BLaER1 (cell line): ENCODE results near the gene ZG16.
"Not testable (repeated sequence)": the region's sequence is repeated elsewhere in the genome, so short reads cannot be mapped to it uniquely, and the experiment has no call there.

Experiments used
- H3K27ac ChIP-seq: shearing (Covaris generic); formaldehyde crosslinking; 2 replicates; pipeline ENCODE4 v1.8.1; 2022
- H3K27me3 ChIP-seq: shearing (Covaris generic); formaldehyde crosslinking; 2 replicates; pipeline ENCODE4 v1.8.1; 2022
- H3K36me3 ChIP-seq: shearing (Covaris generic); formaldehyde crosslinking; 2 replicates; pipeline ENCODE4 v1.8.1; 2022
- H3K4me1 ChIP-seq: shearing (Covaris generic); formaldehyde crosslinking; 2 replicates; pipeline ENCODE4 v1.8.1; 2022
- H3K4me2 ChIP-seq: shearing (Covaris generic); formaldehyde crosslinking; 2 replicates; pipeline ENCODE4 v1.8.1; 2022
- H3K4me3 ChIP-seq: shearing (Covaris generic); formaldehyde crosslinking; 2 replicates; pipeline ENCODE4 v1.8.1; 2022
- H3K9ac ChIP-seq: shearing (Covaris generic); formaldehyde crosslinking; 2 replicates; pipeline ENCODE4 v1.8.1; 2022
- H3K9me3 ChIP-seq: shearing (Covaris generic); formaldehyde crosslinking; 2 replicates; pipeline ENCODE4 v1.8.1; 2022
- H4K20me1 ChIP-seq: shearing (Covaris generic); formaldehyde crosslinking; 2 replicates; pipeline ENCODE4 v1.8.1; 2022
- Cebpa-rat ChIP-seq: shearing (Covaris generic); IDR thresholded peaks from 2 replicates; pipeline ENCODE4 v1.8.1; 2022

Gene ZG16

DNA sequence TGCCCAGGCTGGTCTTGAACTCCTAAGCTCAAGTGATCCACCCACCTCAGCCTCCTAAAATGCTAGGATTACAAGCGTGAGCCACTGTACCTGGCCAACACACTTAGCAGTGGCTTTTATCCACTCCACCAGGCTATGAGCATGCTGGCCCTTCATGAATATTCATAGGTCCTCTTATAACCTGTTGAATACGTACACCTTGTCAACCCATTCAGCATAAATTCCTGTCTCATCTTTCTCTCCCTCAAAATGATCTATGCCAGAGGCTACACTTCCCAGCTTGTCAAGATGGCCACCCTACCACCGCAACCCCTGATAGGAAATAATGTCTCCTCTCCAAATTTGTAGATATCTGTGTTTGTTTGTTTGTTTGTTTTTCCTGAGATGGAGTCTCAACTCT is 11.0 kb upstream of the ZG16 start:
- no peak for TF ChIP-seq Cebpa-rat
- Histone ChIP-seq H3K4me3 (no peak overlapping the region), H3K9me3 (no peaks in the 10 kb centered on the region), H3K4me1 (peaks cover 11% of the 10 kb centered on the region), H3K27ac (no peak overlapping the region), H3K9ac (no peak overlapping the region), H4K20me1 (no peaks in the 10 kb centered on the region), H3K4me2 (no peak overlapping the region), H3K27me3 (no peaks in the 10 kb centered on the region), H3K36me3 (no peaks in the 10 kb centered on the region)

DNA sequence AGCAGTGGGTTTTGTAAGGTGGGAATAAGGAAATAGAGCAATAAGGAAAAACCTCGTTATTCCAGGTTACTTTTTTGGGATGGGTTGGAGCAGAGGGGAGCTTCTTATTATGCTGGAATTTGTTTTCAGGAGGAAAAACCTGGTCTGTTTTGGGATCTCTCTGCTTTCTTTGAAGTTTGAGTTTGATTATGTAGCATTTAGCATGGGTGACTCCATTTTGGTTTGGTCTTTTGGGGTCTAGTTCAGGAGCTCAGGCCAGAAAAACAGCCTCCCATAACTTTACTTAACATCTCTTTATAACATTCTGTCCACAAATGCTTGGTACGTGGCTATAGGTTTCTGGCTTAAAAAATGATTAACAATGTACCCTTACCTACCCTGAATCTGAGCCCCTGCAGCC is 8.5 kb upstream of the ZG16 start:
- Histone ChIP-seq H3K36me3 (no peaks in the 10 kb centered on the region), H3K4me3 (no peak overlapping the region), H3K4me1 (no peaks in the 10 kb centered on the region), H3K27ac (no peak overlapping the region), H3K9ac (no peak overlapping the region), H3K9me3 (no peaks in the 10 kb centered on the region), H4K20me1 (no peaks in the 10 kb centered on the region), H3K27me3 (no peaks in the 10 kb centered on the region), H3K4me2 (no peak overlapping the region)
- TF ChIP-seq Cebpa-rat = no peak

GRCh38 chr16:29770250-29770929 is 7.7 kb upstream of the ZG16 start:
- H3K4me1 ChIP-seq = no peaks in the 10 kb centered on the region
- no peaks in the 10 kb centered on the region for H4K20me1 ChIP-seq
- H3K9me3 ChIP-seq = no peaks in the 10 kb centered on the region
- H3K36me3 ChIP-seq = no peaks in the 10 kb centered on the region
- no peak overlapping the region for H3K27ac ChIP-seq
- no peak for TF ChIP-seq Cebpa-rat
- no peaks in the 10 kb centered on the region for H3K27me3 ChIP-seq
- no peak overlapping the region for H3K9ac ChIP-seq
- H3K4me3 ChIP-seq = no peak overlapping the region
- H3K4me2 ChIP-seq = no peak overlapping the region

GRCh38 chr16:29772330-29772729 is 5.7 kb upstream of the ZG16 start:
- not testable (repeated sequence) for H3K9ac ChIP-seq, H3K27ac ChIP-seq, H3K4me3 ChIP-seq, H3K4me2 ChIP-seq, H3K4me1 ChIP-seq, H3K27me3 ChIP-seq, H3K9me3 ChIP-seq, H3K36me3 ChIP-seq, H4K20me1 ChIP-seq

DNA sequence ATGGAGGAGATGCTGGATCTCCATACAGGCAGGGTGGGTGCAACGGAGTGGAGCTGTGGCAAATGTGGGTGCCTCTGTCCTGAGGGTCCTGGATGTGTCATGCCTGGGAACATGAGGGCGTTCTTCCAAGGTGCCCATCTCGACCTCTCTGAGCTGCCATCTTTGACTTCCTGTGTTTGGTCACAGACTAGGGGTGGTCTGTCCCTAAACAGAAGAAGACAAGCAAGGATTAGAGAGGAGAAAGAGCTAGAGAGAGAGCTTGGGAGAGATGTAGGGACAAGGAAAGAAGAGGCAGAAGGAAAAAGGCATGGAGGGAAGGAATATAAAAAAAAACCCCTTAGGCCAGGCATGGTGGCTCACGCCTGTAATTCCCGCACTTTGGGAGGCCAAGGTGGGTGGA is 3.3 kb upstream of the ZG16 start:
- TF ChIP-seq Cebpa-rat = no peak
- no peaks in the 10 kb centered on the region for H3K36me3 ChIP-seq
- H3K9me3 ChIP-seq = no peaks in the 10 kb centered on the region
- H3K9ac ChIP-seq = no peak overlapping the region
- H3K27me3 ChIP-seq = no peaks in the 10 kb centered on the region
- no peaks in the 10 kb centered on the region for H4K20me1 ChIP-seq
- H3K27ac ChIP-seq = no peak overlapping the region
- H3K4me2 ChIP-seq = no peak overlapping the region
- no peak overlapping the region for H3K4me3 ChIP-seq
- H3K4me1 ChIP-seq = no peaks in the 10 kb centered on the region

DNA sequence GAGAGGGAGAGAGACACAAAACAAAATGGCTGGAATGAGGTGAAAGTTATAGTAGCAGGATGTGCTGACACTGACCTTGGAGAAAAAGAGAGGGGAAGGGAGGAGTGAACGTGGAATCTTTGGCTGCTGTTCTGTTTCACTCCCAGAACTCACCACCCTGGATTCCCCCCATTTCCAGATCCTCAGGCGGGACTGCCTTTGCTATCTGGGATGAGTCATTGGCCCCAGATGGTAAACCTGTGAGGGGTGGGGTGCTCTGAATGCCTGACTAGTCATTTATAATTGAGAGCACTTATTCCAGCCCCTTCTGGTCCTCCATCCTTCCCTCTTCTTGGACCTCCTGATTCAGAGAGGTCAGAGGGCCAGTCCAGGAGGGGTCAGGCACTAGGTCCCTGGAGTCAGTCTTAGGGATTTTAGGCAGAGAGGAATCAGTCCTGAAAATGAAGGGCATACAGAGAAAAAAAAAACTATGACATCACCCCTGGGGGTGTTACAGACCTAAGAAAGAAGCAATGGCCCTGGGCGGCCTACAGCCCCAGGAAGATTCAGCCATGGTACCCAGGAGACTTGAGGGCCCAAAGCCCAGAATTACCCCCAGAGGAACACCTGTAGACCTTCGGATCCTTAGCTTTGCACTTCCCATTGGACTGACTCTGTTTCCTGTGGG is 2.2 kb upstream of the ZG16 start:
- H3K4me3 ChIP-seq = no peak overlapping the region
- H3K36me3 ChIP-seq = no peaks in the 10 kb centered on the region
- TF ChIP-seq Cebpa-rat = no peak
- H4K20me1 ChIP-seq = no peaks in the 10 kb centered on the region
- H3K4me1 ChIP-seq = no peaks in the 10 kb centered on the region
- no peak overlapping the region for H3K9ac ChIP-seq
- H3K27ac ChIP-seq = no peak overlapping the region
- no peaks in the 10 kb centered on the region for H3K27me3 ChIP-seq
- no peak overlapping the region for H3K4me2 ChIP-seq
- no peaks in the 10 kb centered on the region for H3K9me3 ChIP-seq

DNA sequence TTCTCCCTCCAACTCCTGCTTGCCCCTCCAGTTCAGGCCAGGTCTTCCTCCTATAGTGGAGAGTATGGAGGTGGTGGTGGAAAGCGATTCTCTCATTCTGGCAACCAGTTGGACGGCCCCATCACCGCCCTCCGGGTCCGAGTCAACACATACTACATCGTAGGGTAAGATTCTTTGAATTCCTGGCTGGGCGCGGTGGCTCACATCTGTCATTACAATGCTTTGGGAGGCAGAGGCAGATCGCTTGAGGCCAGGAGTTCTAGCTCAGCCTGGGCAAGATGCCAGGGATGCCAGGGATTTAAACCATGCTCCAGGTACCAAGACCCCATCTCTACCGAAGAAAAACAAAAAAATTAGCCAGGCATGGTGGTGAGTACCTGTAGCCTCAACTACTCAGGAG is 1.4 kb downstream of the ZG16 start:
- no peaks in the 10 kb centered on the region for H4K20me1 ChIP-seq
- no peak for TF ChIP-seq Cebpa-rat
- H3K4me2 ChIP-seq = no peak overlapping the region
- H3K9ac ChIP-seq = no peak overlapping the region
- H3K36me3 ChIP-seq = no peaks in the 10 kb centered on the region
- no peak overlapping the region for H3K4me3 ChIP-seq
- H3K27me3 ChIP-seq = no peaks in the 10 kb centered on the region
- no peaks in the 10 kb centered on the region for H3K9me3 ChIP-seq
- no peak overlapping the region for H3K27ac ChIP-seq
- H3K4me1 ChIP-seq = no peaks in the 10 kb centered on the region

DNA sequence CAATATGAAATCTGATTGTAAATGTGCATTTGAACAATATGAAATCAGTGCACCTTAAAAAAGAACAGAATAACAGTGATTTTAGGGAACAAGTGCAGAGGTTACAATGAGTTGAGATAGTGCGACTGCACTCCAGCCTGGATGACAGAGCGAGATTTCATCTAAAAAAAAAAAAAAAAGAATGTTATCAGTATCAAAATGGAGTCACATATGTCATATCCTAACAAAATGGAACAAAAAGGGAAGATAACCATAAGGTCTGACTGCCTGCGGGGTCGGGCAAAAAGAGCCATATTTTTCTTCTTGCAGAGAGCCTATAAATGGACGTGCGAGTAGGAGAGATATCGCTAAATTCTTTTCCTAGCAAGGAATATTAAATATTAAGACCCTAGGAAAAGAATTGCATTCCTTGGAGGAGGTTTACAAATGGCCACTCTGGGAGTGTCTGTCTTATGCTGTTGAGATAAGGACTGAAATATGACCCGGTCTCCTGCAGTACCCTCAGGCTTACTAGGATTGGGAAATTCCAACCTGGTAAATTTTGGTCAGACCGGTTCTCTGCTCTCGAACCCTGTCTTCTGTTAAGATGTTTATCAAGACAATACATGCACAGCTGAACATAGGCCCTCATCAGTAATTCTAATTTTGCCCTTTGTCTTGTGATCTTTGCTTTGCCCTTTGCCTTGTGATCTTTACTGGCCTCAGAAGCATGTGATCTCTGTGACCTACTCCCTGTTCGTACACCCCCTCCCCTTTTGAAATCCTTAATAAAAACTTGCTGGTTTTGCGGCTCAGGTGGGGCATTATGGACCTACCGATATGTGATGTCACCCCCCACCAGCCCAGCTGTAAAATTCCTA is 5.3 kb downstream of the ZG16 start:
- H3K9ac ChIP-seq, H3K4me1 ChIP-seq, H3K36me3 ChIP-seq, H3K27ac ChIP-seq, H4K20me1 ChIP-seq, H3K4me2 ChIP-seq, H3K4me3 ChIP-seq, H3K9me3 ChIP-seq, H3K27me3 ChIP-seq: not testable (repeated sequence)

GRCh38 chr16:29784157-29784556 is 6.1 kb downstream of the ZG16 start:
- Histone ChIP-seq H3K9ac (no peak overlapping the region), H4K20me1 (no peaks in the 10 kb centered on the region), H3K27me3 (no peaks in the 10 kb centered on the region), H3K36me3 (no peaks in the 10 kb centered on the region), H3K27ac (no peak overlapping the region), H3K4me1 (0 out of 2 replicates have a peak, but pooled peaks cover 5% of the 10 kb centered on the region), H3K4me3 (no peak overlapping the region), H3K9me3 (no peaks in the 10 kb centered on the region), H3K4me2 (no peak overlapping the region)
- TF ChIP-seq Cebpa-rat = no peak

GRCh38 chr16:29784901-29785500 is 6.9 kb downstream of the ZG16 start:
- no peak overlapping the region for H3K4me2 ChIP-seq
- no peak overlapping the region for H3K4me3 ChIP-seq

GRCh38 chr16:29787155-29787554 is 9.1 kb downstream of the ZG16 start:
- H4K20me1 ChIP-seq, H3K36me3 ChIP-seq, H3K4me3 ChIP-seq, H3K9me3 ChIP-seq, H3K9ac ChIP-seq, H3K27me3 ChIP-seq, H3K4me2 ChIP-seq, H3K27ac ChIP-seq: not testable (repeated sequence)
- H3K4me1 ChIP-seq = peaks cover 22% of the 10 kb centered on the region

More at GRCh38 chr16:29784901-29785500, 6.9 kb downstream of the ZG16 start:
- peaks cover 11% of the 10 kb centered on the region for H3K4me1 ChIP-seq
- H3K27me3 ChIP-seq = no peaks in the 10 kb centered on the region
- H3K9me3 ChIP-seq = no peaks in the 10 kb centered on the region
- H3K27ac ChIP-seq = no peak overlapping the region
- no peaks in the 10 kb centered on the region for H3K36me3 ChIP-seq
- no peaks in the 10 kb centered on the region for H4K20me1 ChIP-seq
- TF ChIP-seq Cebpa-rat = no peak
- no peak overlapping the region for H3K9ac ChIP-seq
